GM10847 (cell line): Measurements from ENCODE around the gene PRR12.

Experiments used
- POLR2A ChIP-seq: IDR thresholded peaks from 2 replicates; pipeline ENCODE4 v1.6.1; 2011; ENCODE audit not compliant: insufficient read length; ENCODE audit errors: extremely low read depth

PRR12 gene

DNA sequence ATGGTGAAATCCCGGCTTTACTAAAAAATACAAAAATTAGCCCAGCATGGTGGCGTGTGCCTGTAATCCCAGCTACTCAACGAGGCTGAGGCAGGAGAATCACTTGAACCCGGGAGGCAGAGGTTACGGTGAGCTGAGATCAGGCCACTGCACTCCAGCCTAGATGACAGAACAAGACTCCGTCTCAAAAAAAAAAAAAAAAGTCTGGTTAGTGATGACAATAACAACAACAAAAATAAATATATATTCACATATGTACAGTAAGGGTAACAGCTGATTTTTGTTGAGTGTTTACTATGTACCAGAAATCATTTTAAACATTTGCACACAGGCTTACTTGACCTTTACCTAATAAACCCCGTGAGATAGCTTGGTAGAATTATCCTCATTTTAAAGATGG lies 26.0 kb downstream of the PRR12 start:
- TF ChIP-seq POLR2A, result no peak

DNA sequence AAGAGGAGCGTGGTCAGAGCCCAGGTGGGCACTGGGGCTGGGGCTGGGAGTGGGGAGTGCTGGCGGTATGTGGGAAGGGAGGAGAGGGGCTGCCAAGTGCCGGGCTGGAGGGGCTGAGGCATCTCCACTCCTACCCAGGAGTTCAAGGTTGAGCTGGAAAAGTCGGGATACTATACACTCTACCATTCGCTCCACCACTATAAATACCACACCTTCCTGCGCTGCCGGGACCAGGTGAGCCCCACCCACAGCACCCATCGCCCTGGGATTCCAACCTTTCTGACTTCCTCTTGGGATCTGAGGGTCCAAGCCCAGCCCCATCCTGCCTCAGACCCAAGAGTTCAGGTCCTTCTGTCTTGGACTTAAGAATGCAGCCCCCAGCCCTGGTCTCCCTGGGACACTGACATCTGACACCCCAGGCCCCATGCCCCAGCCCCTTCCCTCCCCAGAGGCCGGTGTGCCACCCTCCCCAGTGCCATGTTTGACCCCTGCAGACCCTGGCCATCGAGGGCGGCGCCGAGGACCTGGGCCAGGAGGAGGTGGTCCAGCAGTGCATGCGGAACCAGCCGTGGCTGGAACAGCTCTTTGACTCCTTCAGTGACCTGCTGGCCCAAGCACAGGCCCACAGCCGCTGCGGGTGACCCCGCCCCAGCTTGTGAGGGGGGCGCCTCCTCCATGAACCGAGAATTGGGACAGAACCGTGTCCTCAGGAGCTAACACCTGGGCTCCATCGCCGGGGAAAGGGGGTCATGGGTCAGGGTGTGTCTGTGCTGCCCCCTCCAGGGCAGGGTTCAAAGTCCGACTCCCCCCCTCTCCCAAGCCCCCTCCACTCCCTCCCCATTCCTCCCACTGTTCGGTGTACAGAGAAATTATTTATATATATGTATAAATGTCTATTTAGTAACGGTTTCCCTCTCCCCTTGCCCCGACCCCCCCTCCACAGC lies 34.3 kb downstream of the PRR12 start:
- TF ChIP-seq POLR2A, result no peak

DNA sequence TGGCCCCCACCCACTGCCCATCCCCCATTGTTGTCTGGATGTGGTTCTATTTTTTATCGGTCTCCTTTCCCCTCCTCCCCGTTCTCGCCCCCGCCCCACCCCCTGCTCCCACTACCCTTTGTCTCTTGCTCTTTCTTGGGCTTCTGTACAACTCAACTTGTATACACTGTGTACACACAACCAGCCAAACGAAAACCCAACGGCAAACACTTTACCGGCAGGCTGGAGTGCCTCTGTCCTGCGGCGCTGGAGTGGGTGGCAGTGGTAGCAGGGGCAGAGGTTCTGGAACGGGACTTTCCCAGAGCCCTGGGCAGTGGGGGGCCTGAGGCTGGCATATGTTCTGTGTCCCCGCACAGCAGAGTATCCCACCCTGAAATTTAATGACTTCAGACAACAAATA lies 35.2 kb downstream of the PRR12 start:
- no peak for TF ChIP-seq POLR2A

GRCh38 chr19:49629659-49630058 lies 38.7 kb downstream of the PRR12 start:
- no peak for TF ChIP-seq POLR2A

DNA sequence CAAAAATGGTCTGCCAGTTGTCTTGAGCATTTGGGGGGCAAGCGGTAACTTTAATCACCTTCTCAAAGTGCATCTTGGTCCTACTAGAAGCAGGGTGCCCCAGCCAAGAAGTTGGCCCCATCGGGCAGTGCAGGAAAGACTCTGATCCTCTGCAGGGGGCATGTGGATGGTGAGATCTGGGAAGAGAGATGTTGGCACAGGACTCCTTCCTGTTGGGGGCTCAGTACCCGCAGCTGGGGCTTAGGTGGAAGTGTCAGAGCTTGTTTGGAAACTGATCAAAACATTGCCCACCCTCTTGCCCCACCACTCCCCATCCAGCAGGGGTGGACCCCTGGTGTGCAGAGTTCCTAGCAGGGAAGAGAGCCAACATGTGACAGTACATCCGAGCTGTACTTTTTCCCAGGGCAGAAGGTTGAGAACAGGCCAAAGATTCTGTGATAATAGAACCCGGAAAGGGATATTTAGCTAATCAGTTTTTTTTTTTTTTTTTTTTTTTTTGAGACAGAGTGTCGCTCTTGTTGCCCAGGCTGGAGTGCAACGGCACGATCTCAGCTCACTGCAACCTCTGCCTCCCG lies 40.1 kb downstream of the PRR12 start:
- TF ChIP-seq POLR2A, result no peak

DNA sequence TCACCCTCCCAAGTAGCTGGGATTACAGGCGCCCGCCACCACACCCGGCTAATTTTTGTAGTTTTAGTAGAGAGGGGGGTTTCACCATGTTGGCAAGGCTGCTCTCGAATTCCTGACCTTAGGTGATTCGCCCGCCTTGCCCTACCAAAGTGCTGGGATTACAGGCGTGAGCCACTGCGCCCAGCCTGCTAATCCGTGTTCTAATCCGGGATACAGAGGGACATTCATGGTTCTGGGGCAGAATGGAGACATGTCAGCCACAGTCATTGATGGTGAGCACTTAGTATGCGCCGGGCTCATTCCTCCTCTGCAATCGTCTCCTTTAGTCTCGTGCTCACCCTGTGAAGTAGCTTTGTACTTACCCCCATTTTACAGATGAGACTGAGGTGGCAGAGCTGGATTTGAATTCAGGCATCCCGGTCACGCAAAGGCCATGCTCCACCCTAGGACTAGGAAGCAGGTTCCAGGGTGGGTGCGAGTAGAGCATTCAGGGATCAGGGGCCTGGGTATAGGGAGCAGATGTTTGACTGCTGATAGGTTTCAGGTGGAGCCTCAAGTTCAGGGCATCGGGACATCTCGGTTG lies 40.7 kb downstream of the PRR12 start:
- no peak for TF ChIP-seq POLR2A

- TF ChIP-seq POLR2A, result no peak
Measured at GRCh38 chr19:49632576-49632975, 41.6 kb downstream of the PRR12 start.

DNA sequence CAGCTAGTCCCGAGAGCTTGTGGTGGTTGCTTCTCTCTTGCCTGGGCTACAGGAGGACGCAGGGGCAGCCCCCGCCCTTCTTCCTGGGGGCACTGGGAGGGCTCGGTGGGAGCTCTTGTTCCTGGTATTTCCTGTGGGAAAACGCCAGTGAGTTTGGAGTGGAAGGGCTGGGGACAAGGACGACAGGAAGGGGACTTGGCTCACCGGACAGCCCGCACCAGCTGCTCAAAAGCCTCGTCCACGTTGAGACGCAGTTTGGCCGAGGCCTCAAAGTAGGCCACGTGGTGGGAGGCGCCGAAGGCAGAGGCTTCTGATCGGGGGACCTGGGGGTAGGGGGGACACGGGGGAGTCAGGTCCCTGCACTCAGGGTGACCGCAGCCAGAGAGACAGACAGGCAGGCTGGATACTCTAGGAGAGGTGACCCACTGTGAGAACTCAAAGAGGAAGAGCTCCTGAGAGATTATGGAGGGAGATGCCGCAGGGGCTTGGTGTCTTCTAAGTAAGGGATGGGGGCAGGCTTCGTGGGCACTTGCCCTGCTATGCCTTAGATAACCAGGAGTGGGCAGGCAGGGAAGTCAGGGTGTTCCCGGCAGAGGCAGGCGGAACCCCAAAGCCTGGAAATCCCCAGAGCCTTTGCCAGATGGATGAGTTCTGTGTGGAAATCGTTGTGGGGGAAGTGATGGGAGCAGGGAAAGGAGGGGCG lies 44.7 kb downstream of the PRR12 start:
- no peak for TF ChIP-seq POLR2A

DNA sequence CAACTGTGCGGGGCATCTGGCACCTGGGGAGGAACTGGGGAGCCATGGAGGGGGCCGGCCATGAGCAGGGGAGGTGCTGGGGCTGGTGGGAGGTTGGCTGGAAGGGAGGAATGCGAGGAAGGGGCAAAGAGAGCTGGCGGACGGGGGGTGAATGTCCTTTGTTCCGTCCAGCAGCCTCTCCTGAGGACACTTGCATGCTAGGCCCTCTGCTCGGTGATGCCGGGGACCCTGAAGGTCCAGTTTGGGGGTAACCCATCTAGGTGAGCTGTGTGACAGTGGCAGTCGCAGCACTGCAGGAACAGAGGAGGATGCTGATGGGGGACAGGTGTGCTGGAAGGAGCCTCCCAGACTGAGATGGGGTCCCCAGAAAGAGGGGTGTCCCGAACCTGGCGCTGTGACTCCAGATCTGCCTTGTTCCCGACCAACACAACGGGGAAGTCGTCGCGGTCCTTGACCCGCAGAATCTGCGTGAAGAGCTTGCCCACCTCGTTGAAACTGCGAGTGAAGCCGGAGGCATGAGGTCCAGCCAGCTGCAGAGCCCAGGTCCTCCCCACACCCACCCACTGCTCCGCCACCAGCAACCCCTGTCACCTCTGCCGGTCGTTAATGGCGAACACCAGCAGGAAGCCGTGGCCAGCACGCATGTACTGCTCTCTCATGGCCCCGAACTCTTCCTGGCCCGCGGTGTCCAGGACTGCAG lies 45.4 kb downstream of the PRR12 start:
- TF ChIP-seq POLR2A, result no peak

DNA sequence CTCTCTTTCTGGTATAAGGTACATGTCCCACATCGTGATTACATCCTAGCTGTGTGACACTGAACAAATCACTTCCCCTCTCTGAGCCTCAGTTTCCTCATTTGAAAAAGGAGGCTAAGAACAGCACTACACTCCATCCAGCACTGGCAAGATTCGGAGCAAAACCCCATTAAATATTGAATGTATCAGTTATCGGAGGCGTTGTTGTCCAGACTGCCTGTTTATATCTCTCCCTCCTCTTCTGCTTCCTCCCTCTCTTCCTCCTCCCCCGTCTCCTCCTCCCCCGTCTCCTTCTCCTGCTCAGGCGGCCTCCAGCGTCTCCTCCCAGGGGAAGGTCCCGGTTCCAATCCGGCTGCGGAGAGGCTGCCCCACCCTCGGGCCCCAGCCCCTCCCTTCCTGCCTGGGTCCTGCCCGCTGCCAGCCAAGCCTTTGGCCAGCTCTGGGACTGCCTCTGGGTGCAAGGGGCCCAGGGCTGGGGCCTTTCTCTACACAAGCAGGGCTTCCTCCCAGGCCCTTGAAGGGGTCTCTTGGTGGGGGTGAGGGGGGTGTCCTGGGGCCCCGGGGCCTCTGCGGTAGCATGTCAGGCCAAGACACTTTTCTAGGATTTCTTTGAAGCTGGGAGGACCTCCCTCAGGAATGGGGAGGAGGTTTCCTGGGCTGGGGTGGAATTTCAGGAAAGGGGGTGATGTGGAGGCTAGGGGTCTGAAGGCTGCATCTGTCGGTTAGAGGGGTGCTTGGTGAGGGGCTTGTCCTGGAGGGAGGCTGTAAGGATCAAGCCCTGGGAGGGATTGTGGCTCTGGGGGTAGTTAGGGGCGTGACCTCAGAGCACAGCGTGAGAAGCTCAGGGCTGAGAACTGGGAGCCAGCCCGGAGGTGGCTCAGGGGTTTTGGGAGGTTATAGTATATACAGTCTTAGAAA lies 47.1 kb downstream of the PRR12 start:
- no peak for TF ChIP-seq POLR2A

- no peak for TF ChIP-seq POLR2A
Measured at GRCh38 chr19:49639401-49640112, 48.6 kb downstream of the PRR12 start.

- peak; percentile 65 for TF ChIP-seq POLR2A
Measured at GRCh38 chr19:49640113-49640898, 49.3 kb downstream of the PRR12 start, which contains the start of gene RRAS. Gene RRAS (minus strand): TSS chr19:49640143. CDS start chr19:49640098, 45 bp downstream.
